Small intestine (tissue), 16 donors: Measurements from ENCODE around the gene CFAP119. TPM values are rescaled to one million over a fixed set of nuclear protein-coding genes. Genes with fewer than 3 reads are reported as not detected.
"Not testable (repeated sequence)": the region's sequence is repeated elsewhere in the genome, so short reads cannot be mapped to it uniquely, and the experiment has no call there.

Experiments used
- DNase-seq, 2 donors: peaks; one replicate each; pipeline versions ENCODE4 v3.0.0 to v3.0.0-alpha.2; 2013
- FAIRE-seq: peaks from 2 replicates; lab custom pipeline; 2012; peaks lifted over from hg19 to GRCh38; lab: Jason Lieb, UNC
- H3K27ac ChIP-seq, 3 donors: one replicate each; pipeline ENCODE4 v1.5.1; 2013; ENCODE audit warnings: low read length in 2 of 3, mild to moderate bottlenecking in 2 of 3, control low read depth in 1 of 3, inconsistent platforms in 1 of 3, low read depth in 1 of 3, moderate library complexity in 1 of 3
- H3K27me3 ChIP-seq, 3 donors: one replicate each; pipeline ENCODE4 v1.6.1; 2013; ENCODE audit warnings: low read length in 3 of 3, inconsistent platforms in 1 of 3; ENCODE audit not compliant: control insufficient read depth in 3 of 3, insufficient read depth in 3 of 3
- H3K36me3 ChIP-seq, 3 donors: one replicate each; pipeline ENCODE4 v1.6.1; 2013; ENCODE audit warnings: low read length in 3 of 3, inconsistent platforms in 1 of 3, low read depth in 1 of 3, mild to moderate bottlenecking in 1 of 3, moderate library complexity in 1 of 3; ENCODE audit not compliant: control insufficient read depth in 3 of 3, insufficient read depth in 2 of 3
- H3K4me1 ChIP-seq, 3 donors: one replicate each; pipeline ENCODE4 v1.6.1; 2013; ENCODE audit warnings: low read length in 2 of 3, inconsistent platforms in 1 of 3, low read depth in 1 of 3, mild to moderate bottlenecking in 1 of 3, moderate library complexity in 1 of 3; ENCODE audit not compliant: control insufficient read depth in 3 of 3, insufficient read depth in 2 of 3
- H3K4me3 ChIP-seq, 3 donors: one replicate each; pipeline ENCODE4 v1.5.1; 2013; ENCODE audit warnings: low read length in 3 of 3, control low read depth in 1 of 3, inconsistent platforms in 1 of 3, low read depth in 1 of 3, mild to moderate bottlenecking in 1 of 3, moderate library complexity in 1 of 3
- H3K9me3 ChIP-seq, 2 donors: one replicate each; pipeline ENCODE4 v1.6.1; 2013; ENCODE audit warnings: low read depth in 1 of 2, low read length in 1 of 2; ENCODE audit not compliant: control insufficient read depth in 2 of 2, insufficient read depth in 1 of 2
- WGBS, 3 donors: extraction: QIAGEN DNeasy Blood & Tissue Kit; methylation state at CpG; one replicate each; pipeline ENCODE4 v1.1.7; 2013; 5-methylcytosine and 5-hydroxymethylcytosine counted together
- long read RNA-seq, 10 donors: transcript quantifications; one replicate each; lab custom pipeline, GENCODE V29; 2026
- polyA plus RNA-seq, 4 donors: library from polyadenylated mRNA; stranded (reverse) in 3 of 4; unstranded in 1 of 4; fragments of 200-250 nt in 3 of 4; fragments of 120-200 nt in 1 of 4; gene quantifications; one replicate each; pipeline versions ENCODE4 v1.2.1 to v1.2.3, GENCODE V29; 2013
- donor health status: healthy with polysubstance abuse.
- donor health status: control.
- donor health status: control.
- donor health status: Bipolar disorder and iron deficiency.
- donor health status: healthy.

The CFAP119 gene
- polyA plus RNA-seq: 1 to 10 TPM; 2.4 to 6.5 (median 5.1) TPM
- long read RNA-seq, donor 1: 0 reads
- long read RNA-seq, donor 2, partial matches to known transcripts: 0 of 1 reads
- long read RNA-seq, donor 2, other reads (novel, unspliced or antisense): 0 of 1 reads
- long read RNA-seq, donor 3: 0 reads
- long read RNA-seq, donor 4: 0 reads
- long read RNA-seq, donor 5: 0 reads
- long read RNA-seq, donor 6: 0 reads
- long read RNA-seq, donor 7: 0 reads
- long read RNA-seq, donor 8: 0 reads
- long read RNA-seq, donor 9, partial matches to known transcripts: 0 of 1 reads
- long read RNA-seq, donor 9, other reads (novel, unspliced or antisense): 0 of 1 reads
- long read RNA-seq, donor 10: 0 reads

- Histone ChIP-seq H3K27ac (peak within 1 kb of the TSS; percentile 68 to 86 (median 84)), H3K9me3 (no peaks in the 10 kb centered on the region), H3K4me1 (peaks cover 4 to 20% (median 8%) of the 10 kb centered on the region in 3 donors), H3K27me3 (no peaks in the 10 kb centered on the region), H3K36me3 (peaks cover 15 to 58% (median 23%) of the 10 kb centered on the region in 3 donors), H3K4me3 (peak within 1 kb of the TSS; percentile 68 to 99 (median 94))
- WGBS, 3 donors: 0 to 1% (median 0%) methylated on average over 59 to 60 of the region's 60 CpGs
- FAIRE-seq (no peak), DNase-seq (peak; percentile 98 to 99)
Measured at GRCh38 chr16:30761928-30762902, at the start of gene CFAP119, which contains the start of gene RNF40. TSS of gene CFAP119 (minus strand) at chr16:30762062. CDS start at chr16:30761748, 314 bp downstream. TSS of gene RNF40 (plus strand) at chr16:30762322. CDS start at chr16:30762546, 224 bp downstream.

GRCh38 chr16:30809675-30810074 lies 47.8 kb upstream of the CFAP119 start:
- not testable (repeated sequence) for H3K4me3 ChIP-seq, H3K27ac ChIP-seq, H3K27me3 ChIP-seq, DNase-seq, H3K9me3 ChIP-seq, H3K36me3 ChIP-seq, FAIRE-seq
- H3K4me1 ChIP-seq: peaks cover 0 to 24% (median 0%) of the 10 kb centered on the region in 3 donors
- WGBS, 3 donors: 77 to 83% (median 81%) methylated on average over 5 of the region's 5 CpGs

- H3K4me3 ChIP-seq, H3K27ac ChIP-seq, DNase-seq, FAIRE-seq, H3K27me3 ChIP-seq, H3K36me3 ChIP-seq, H3K9me3 ChIP-seq: not testable (repeated sequence)
- peaks cover 0 to 21% (median 0%) of the 10 kb centered on the region in 3 donors for H3K4me1 ChIP-seq
- WGBS, 3 donors: 42 to 57% (median 47%) methylated on average over 5 of the region's 5 CpGs
Measured at GRCh38 chr16:30808890-30809426, 47.1 kb upstream of the CFAP119 start.

GRCh38 chr16:30808146-30808545 lies 46.3 kb upstream of the CFAP119 start:
- H3K36me3 ChIP-seq: no peaks in the 10 kb centered on the region
- DNase-seq (no peak), FAIRE-seq (no peak)
- peaks cover 0 to 13% (median 0%) of the 10 kb centered on the region in 3 donors for H3K4me1 ChIP-seq
- no peak overlapping the region for H3K4me3 ChIP-seq
- no peaks in the 10 kb centered on the region for H3K27me3 ChIP-seq
- WGBS, 3 donors: 81 to 99% (median 91%) methylated on average over 5 of the region's 5 CpGs
- no peak overlapping the region for H3K27ac ChIP-seq
- no peaks in the 10 kb centered on the region for H3K9me3 ChIP-seq

GRCh38 chr16:30805370-30806169 lies 43.7 kb upstream of the CFAP119 start:
- peak overlapping the region; percentile 58 to 92 (median 88) for H3K4me3 ChIP-seq
- H3K4me1 ChIP-seq: peaks cover 0 to 11% (median 0%) of the 10 kb centered on the region in 3 donors
- WGBS, 3 donors: 1 to 2% (median 2%) methylated on average over 52 to 62 of the region's 62 CpGs
- no peaks in the 10 kb centered on the region for H3K9me3 ChIP-seq
- no peaks in the 10 kb centered on the region for H3K36me3 ChIP-seq
- peak overlapping the region; percentile 84 to 96 (median 92) for H3K27ac ChIP-seq
- DNase-seq: peak; percentile 88 to 94
- FAIRE-seq: no peak
- H3K27me3 ChIP-seq: no peaks in the 10 kb centered on the region

GRCh38 chr16:30805056-30805369 lies 43.2 kb upstream of the CFAP119 start:
- peak overlapping the region; percentile 84 to 96 (median 92) for H3K27ac ChIP-seq
- H3K27me3 ChIP-seq: no peaks in the 10 kb centered on the region
- FAIRE-seq (no peak), DNase-seq (no peak)
- no peaks in the 10 kb centered on the region for H3K9me3 ChIP-seq
- peaks cover 0 to 11% (median 0%) of the 10 kb centered on the region in 3 donors for H3K4me1 ChIP-seq
- peak overlapping the region; percentile 58 to 92 (median 88) for H3K4me3 ChIP-seq
- H3K36me3 ChIP-seq: no peaks in the 10 kb centered on the region
- 30 to 48% (median 46%) methylated on average over 8 of the region's 8 CpGs for WGBS, 3 donors

- Histone ChIP-seq H3K4me1 (peaks cover 0 to 11% (median 0%) of the 10 kb centered on the region in 3 donors), H3K36me3 (no peaks in the 10 kb centered on the region), H3K27me3 (no peaks in the 10 kb centered on the region), H3K4me3 (no peak overlapping the region), H3K9me3 (no peaks in the 10 kb centered on the region), H3K27ac (no peak overlapping the region)
- 73 to 86% (median 77%) methylated on average over 3 of the region's 3 CpGs for WGBS, 3 donors
- no peak for DNase-seq
- no peak for FAIRE-seq
Measured at GRCh38 chr16:30802936-30803335, 41.1 kb upstream of the CFAP119 start.
